CD4-positive, alpha-beta T cell (primary cell): ENCODE measurements around the gene HTR4. TPM values are rescaled to one million over a fixed set of nuclear protein-coding genes. Genes with fewer than 3 reads are reported as not detected.
"Not testable (repeated sequence)": the region's sequence is repeated elsewhere in the genome, so short reads cannot be mapped to it uniquely, and the experiment has no call there.

Source experiments
- ATAC-seq: fragments of 200-7000 bp; cut with Tn5 transposase; one replicate; pipeline ENCODE4 v1.10.0; 2022; ENCODE audit warnings: mild to moderate bottlenecking; ENCODE audit not compliant: poor library complexity
- CTCF ChIA-PET: fragments of 350-600 bp; sonication (Branson Sonifier 250); formaldehyde crosslinking; loops from one replicate; lab custom pipeline; 2021; ENCODE audit warnings: antibody characterized with exemption, inconsistent platforms; lab: Charles Lee
- POLR2A ChIA-PET: fragments of 350-600 bp; sonication (Branson Sonifier 250); formaldehyde crosslinking; loops from one replicate; lab custom pipeline; 2021; ENCODE audit warnings: antibody characterized with exemption, inconsistent platforms; lab: Charles Lee
- DNase-seq, 14 experiments: peaks; one replicate each; pipeline ENCODE4 v3.0.0-alpha.2; 2013 to 2020; ENCODE audit warnings: mixed read lengths in 2 of 14
- H3K27ac ChIP-seq, 2 donors: one replicate each; pipeline versions ENCODE4 v1.5.1 to v1.7.0; 2013; ENCODE audit warnings: low read length in 2 of 2, low read depth in 1 of 2, mild to moderate bottlenecking in 1 of 2
- H3K27me3 ChIP-seq, 2 experiments: 1 replicate in 1 of 2; 2 replicates in 1 of 2; pipeline versions ENCODE4 v1.6.1 to v1.7.0; 2013; ENCODE audit warnings: low read length in 2 of 2, control low read depth in 1 of 2, mild to moderate bottlenecking in 1 of 2, moderate library complexity in 1 of 2; ENCODE audit not compliant: insufficient read depth in 2 of 2, control insufficient read depth in 1 of 2
- H3K36me3 ChIP-seq: one replicate; pipeline ENCODE4 v1.6.1; 2013; ENCODE audit warnings: low read length, control low read depth; ENCODE audit not compliant: insufficient read depth
- H3K4me1 ChIP-seq: one replicate; pipeline ENCODE4 v1.6.1; 2013; ENCODE audit warnings: low read length, control low read depth; ENCODE audit not compliant: insufficient read depth
- H3K4me3 ChIP-seq: one replicate; pipeline ENCODE4 v1.5.1; 2013; ENCODE audit warnings: mild to moderate bottlenecking, low read length, moderate library complexity
- H3K9me3 ChIP-seq, 2 experiments: 1 replicate in 1 of 2; 2 replicates in 1 of 2; pipeline versions ENCODE4 v1.6.1 to v1.7.0; 2013; ENCODE audit warnings: low read length in 2 of 2, mild to moderate bottlenecking in 2 of 2, control low read depth in 1 of 2, moderate library complexity in 1 of 2; ENCODE audit not compliant: control insufficient read depth in 1 of 2, insufficient read depth in 1 of 2
- H3K27ac Mint-ChIP-seq: one replicate; pipeline ENCODE4 v1.8.0; 2020; ENCODE audit warnings: mixed read lengths
- H3K27me3 Mint-ChIP-seq: one replicate; pipeline ENCODE4 v1.8.0; 2021; ENCODE audit warnings: mixed read lengths
- H3K36me3 Mint-ChIP-seq: one replicate; pipeline ENCODE4 v1.8.0; 2021; ENCODE audit warnings: low read depth, mixed read lengths
- H3K4me1 Mint-ChIP-seq: one replicate; pipeline ENCODE4 v1.8.0; 2021; ENCODE audit warnings: low read depth, mixed read lengths
- H3K4me3 Mint-ChIP-seq: one replicate; pipeline ENCODE4 v1.8.0; 2020; ENCODE audit warnings: mild to moderate bottlenecking, mixed read lengths
- H3K9me3 Mint-ChIP-seq: one replicate; pipeline ENCODE4 v1.8.0; 2020; ENCODE audit warnings: mixed read lengths
- intact Hi-C, 2 experiments: fragments of 100-400 bp; cut with DNase I in 1 of 2; cut with micrococcal nuclease in 1 of 2; formaldehyde crosslinking; loops; one replicate each; pipeline versions ENCODE4 v1.15.1 to v1.9.0; 2023 to 2025; cut with DNase I, micrococcal nuclease
- total RNA-seq, 174 experiments: library from RNA in 2 of 174; stranded (reverse) in 2 of 174; gene quantifications; one replicate each; pipeline ENCODE4 v1.2.3 and lab custom pipeline; 2021 to 2026
- TF ChIP-seq, protein P1 (sequence below): fragments of 200-600 bp; IDR thresholded peaks from one replicate; pipeline ENCODE4 v1.8.0; 2022; ENCODE audit warnings: antibody characterized with exemption, mild to moderate bottlenecking

The HTR4 gene
- total RNA-seq, 2 experiments from 2014 or later, result not detected

DNA sequence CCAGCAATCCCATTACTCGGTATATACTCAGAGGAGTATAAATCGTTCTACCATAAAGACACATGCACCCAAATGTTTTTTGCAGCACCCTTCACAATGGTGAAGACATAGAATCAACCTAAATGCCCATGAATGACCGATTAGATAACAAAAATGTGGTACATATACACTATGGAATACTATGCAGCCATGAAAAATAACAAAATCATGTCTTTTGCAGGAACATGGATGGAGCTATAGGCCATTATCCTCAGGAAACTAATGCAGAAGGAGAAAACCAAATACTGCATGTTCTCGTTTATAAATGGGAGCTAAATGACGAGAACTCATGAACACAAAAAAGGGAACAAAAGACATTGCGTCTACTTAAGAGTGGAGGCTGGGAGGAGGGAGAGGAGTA, 114.5 kb downstream of the HTR4 start:
- ATAC-seq (no peak), DNase-seq (no peak)
- Mint-ChIP-seq H3K9me3 (peaks cover 2% of the 10 kb centered on the region), H3K4me3 (no peak overlapping the region), H3K4me1 (no peaks in the 10 kb centered on the region), H3K27me3 (peaks cover 9% of the 10 kb centered on the region), H3K27ac (no peak overlapping the region), H3K36me3 (no peaks in the 10 kb centered on the region)
- Histone ChIP-seq H3K36me3 (no peaks in the 10 kb centered on the region), H3K27me3 (peaks cover 0 to under 1% of the 10 kb centered on the region in 2 experiments), H3K27ac (no peak overlapping the region), H3K4me3 (no peak overlapping the region), H3K4me1 (no peaks in the 10 kb centered on the region), H3K9me3 (peaks cover 0 to 5% of the 10 kb centered on the region in 2 experiments)
- TF ChIP-seq, protein P1, sequence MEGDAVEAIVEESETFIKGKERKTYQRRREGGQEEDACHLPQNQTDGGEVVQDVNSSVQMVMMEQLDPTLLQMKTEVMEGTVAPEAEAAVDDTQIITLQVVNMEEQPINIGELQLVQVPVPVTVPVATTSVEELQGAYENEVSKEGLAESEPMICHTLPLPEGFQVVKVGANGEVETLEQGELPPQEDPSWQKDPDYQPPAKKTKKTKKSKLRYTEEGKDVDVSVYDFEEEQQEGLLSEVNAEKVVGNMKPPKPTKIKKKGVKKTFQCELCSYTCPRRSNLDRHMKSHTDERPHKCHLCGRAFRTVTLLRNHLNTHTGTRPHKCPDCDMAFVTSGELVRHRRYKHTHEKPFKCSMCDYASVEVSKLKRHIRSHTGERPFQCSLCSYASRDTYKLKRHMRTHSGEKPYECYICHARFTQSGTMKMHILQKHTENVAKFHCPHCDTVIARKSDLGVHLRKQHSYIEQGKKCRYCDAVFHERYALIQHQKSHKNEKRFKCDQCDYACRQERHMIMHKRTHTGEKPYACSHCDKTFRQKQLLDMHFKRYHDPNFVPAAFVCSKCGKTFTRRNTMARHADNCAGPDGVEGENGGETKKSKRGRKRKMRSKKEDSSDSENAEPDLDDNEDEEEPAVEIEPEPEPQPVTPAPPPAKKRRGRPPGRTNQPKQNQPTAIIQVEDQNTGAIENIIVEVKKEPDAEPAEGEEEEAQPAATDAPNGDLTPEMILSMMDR, result no peak
- intact Hi-C loops, result no loop called here
- CTCF ChIA-PET, result no interaction called here
- POLR2A ChIA-PET, result no interaction called here

DNA sequence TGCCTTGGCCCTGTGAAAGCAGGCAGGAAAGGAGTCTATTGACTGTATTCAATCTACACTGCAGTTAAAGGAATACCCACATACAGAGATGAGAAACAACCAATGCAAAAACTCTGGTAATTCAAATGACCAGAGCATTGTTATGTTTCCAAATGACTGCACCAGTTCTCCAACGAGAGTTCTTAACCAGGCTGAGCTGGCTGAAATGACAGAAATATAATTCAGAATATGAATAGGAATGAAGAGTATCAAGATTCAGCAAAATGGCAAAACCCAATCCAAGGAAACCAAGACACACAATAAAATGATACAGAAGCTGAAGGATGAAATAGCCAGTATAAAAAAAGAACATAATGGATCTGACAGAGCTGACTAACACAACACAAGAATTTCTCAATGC, 119.1 kb downstream of the HTR4 start:
- Mint-ChIP-seq H3K36me3 (no peaks in the 10 kb centered on the region), H3K27ac (no peak overlapping the region), H3K4me1 (no peaks in the 10 kb centered on the region), H3K4me3 (no peak overlapping the region), H3K27me3 (peaks cover 20% of the 10 kb centered on the region), H3K9me3 (peaks cover 2% of the 10 kb centered on the region)
- DNase-seq (no peak), ATAC-seq (no peak)
- peaks cover 0 to 9% of the 10 kb centered on the region in 2 experiments for H3K27me3 ChIP-seq
- intact Hi-C loops, result no loop called here
- no peak overlapping the region for H3K27ac ChIP-seq
- H3K4me3 ChIP-seq, result no peak overlapping the region
- no peaks in the 10 kb centered on the region for H3K36me3 ChIP-seq
- ChIA-PET POLR2A (no interaction called here), CTCF (no interaction called here)
- H3K9me3 ChIP-seq, result peaks cover 5% of the 10 kb centered on the region in 2 experiments
- no peaks in the 10 kb centered on the region for H3K4me1 ChIP-seq
- TF ChIP-seq, protein P1, result no peak

DNA sequence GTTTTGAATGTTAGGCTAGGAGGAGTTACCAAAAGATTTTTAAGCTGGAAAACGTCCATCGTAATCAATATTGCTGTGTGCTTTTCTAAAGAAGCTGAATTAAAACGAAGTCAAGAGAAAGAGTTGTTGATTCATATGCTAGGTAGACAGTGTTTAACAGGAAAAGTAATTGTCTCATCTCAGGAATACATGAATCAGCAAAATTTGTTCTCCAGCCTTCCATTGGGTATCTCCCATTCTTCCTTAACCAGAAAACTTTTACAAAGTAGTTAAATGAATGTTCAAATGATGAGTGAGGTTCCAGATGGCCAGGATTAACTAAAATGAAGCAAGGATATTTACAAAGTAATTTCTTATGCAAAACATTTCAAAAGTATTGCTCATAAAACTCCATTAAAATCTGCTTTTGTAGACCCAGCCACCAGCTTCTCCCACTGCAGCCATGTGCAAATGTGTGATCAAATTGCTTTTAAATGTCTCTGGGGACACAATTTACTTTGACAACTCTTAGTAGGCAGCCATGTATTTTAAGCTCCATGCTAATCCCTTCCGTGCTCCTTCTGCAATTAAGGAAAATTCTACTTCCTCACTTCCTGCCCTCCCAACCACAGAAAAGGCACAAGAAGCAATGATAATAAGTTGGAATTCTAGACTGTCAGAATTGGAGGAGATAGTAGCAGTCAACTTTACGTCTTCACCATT, 121.2 kb downstream of the HTR4 start:
- ATAC-seq, result no peak
- peaks cover 24% of the 10 kb centered on the region for H3K27me3 Mint-ChIP-seq
- Histone ChIP-seq H3K4me3 (no peak overlapping the region), H3K27ac (no peak overlapping the region), H3K36me3 (no peaks in the 10 kb centered on the region), H3K4me1 (no peaks in the 10 kb centered on the region), H3K9me3 (peaks cover 5 to 12% of the 10 kb centered on the region in 2 experiments), H3K27me3 (peaks cover 0 to 9% of the 10 kb centered on the region in 2 experiments)
- no peaks in the 10 kb centered on the region for H3K4me1 Mint-ChIP-seq
- DNase-seq, result no peak
- CTCF ChIA-PET, result no interaction called here
- H3K4me3 Mint-ChIP-seq, result no peak overlapping the region
- POLR2A ChIA-PET, result no interaction called here
- TF ChIP-seq, protein P1, result no peak
- no peak overlapping the region for H3K27ac Mint-ChIP-seq
- intact Hi-C loops, result no loop called here
- no peaks in the 10 kb centered on the region for H3K36me3 Mint-ChIP-seq
- H3K9me3 Mint-ChIP-seq, result peaks cover 4% of the 10 kb centered on the region

DNA sequence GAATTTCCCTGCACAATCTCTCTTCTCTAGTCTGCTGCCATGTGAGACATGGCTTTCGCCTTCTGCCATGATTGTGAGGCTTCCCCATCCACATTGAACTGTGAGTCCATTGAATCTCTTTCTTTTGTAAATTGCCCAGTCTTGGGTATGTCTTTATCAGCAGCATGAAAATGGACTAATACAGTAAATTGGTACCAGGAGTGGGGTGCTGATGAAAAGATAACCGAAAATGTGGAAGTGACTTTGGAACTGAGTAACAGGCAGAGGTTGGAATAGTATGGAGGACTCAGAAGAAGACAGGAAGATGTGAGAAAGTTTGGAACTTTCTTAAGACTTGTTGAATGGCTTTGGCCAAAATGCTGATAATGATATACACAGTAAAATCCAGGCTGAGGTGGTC, 124.9 kb downstream of the HTR4 start:
- H3K9me3 Mint-ChIP-seq, H3K27me3 ChIP-seq, POLR2A ChIA-PET, intact Hi-C loops, H3K4me3 ChIP-seq, H3K27ac Mint-ChIP-seq, ATAC-seq, H3K27ac ChIP-seq, H3K36me3 Mint-ChIP-seq, H3K4me1 ChIP-seq, DNase-seq, H3K4me3 Mint-ChIP-seq, H3K36me3 ChIP-seq, CTCF ChIA-PET, H3K4me1 Mint-ChIP-seq: not testable (repeated sequence)
- peaks cover 5 to 12% of the 10 kb centered on the region in 2 experiments for H3K9me3 ChIP-seq
- H3K27me3 Mint-ChIP-seq, result peaks cover 20% of the 10 kb centered on the region
